ENCODE data around the gene MYOM3.

Gene MYOM3

DNA sequence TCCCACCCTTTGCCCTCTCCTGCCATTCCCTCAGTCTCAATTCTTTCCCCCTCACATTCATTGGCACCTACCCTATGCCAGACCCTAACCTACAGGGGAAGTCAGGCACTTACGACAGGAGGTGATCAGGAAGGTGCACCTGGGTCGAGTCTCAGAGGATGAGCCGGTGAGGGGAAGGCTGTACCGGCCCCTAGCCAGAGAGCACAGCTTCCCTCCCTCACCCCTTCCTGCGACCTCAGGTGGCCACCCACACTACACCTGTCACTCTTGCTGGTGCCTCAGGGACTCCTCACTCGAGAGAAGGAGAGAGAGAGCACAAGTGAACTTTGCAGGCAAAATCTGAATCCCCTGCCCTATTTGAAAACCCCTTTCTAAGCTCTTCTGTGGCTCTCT, 1.7 kb upstream of the MYOM3 start:
- no peak for DNase-seq

DNA sequence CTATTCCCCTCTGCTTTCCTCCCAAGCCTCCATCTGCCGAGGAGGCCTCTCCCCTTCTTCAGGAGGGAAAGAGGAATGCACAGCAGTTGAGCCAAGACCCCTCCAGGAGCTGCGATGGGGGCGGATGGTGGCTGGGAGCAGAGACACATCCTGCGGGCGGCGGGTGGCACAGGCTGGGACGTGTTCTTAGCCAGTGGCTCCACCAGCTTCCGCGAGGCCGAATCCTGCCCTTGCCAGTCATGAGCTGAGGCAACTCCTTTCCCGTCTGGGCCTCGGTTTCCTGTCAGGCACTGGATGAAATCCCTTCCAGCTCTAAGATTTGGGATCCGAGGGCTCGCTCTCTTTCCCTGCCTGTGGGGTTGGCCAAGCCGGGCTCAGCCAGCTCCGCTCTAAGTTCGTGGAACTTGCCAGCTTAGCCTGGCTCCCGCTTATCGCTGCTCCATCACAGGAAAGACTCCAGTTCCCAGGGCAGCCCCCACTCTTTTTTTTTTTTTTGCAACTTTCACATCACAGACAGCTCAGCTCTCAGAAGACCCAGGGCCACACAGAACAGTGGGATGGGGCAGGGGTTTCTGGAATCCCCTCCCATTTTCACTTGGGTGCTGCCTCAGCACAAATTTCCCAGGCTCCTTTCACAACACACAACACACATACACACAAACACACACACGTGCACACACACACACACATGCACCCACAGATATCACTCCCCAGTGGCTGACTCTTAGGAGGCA, 506 bp downstream of the MYOM3 start:
- DNase-seq: no peak

DNA sequence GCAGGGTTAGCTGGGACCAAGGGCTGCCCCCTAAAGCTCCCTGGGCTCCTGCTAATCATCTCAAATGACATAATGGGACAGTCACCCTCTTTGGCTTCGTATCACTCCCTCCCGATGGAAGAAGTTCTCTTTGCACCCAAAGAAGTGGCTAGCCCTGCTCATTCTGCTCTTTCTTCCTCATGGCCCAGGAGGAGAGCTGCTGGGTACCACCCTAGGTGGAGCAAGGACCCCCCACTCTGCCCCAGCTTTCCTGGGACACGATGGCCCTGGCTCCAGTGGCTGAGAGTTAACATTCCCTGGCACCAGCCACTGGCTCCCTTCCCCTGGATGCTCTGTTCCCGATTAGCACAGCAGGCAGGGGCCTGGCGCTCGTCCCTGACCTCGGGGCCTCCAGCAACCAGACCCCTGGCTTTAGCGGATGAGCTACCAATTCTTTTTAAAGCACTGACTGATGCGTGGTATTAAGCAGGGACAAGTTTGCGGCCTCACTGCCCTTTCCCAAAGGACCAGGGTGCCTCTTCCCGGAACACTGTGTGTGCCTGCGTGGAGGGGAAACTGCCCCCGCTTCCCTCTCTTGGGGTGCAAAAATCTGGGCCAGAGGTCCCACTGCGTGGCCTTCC, 1.2 kb downstream of the MYOM3 start:
- DNase-seq: no peak

DNA sequence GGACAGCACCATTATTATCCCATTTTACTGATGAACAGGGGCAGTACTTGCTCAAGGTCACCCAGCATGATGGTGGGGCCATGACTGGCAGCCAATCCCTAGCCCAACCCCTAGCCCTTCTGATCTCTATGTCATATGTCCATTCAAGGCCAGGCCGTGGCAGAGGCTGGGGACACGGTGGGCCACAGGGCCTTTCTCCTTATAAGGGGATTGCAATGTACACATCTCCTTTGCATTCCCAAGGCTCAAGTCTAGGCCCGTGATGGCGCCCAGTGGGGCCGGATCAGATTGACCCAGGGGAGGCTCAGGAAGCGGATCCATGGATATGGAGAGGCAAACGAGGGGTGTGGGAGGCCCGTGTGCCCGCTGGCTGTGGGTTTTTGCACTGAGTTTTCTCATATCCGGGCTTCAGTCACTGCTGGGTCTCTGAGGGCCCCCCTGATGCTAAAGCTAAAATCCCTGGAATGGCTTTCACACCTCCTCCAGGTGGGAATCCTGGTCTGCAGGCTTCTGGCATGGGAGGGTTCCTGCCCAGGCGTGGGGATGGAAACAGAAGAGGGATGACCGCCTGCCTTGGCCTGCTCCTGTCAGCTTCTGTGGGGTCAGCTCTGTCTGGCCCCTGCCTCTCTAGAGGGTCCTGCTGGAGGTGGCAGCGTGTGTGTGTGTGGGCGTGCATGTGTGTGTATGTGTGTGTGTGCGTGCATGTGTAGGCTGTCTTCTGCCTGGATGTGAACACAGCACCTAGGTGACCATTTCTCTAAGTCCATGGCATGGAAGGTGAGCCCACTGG, 2.1 kb downstream of the MYOM3 start:
- DNase-seq: no peak

DNA sequence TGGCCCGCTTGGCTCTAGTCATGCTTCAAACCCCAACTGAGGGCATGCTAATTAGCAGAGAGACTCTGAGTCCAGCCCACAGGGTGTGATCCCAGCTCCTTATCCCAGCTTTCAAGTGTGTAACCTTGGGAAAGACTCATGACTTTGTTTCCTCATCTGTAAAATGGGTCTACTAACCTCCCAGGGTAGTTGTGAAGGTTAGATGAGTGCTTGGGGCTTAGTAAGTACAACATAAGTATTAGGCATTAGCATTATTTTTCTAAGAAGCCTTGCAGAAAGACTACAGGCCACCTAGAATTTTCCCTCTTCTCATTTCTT, 2.8 kb downstream of the MYOM3 start:
- DNase-seq: no peak

DNA sequence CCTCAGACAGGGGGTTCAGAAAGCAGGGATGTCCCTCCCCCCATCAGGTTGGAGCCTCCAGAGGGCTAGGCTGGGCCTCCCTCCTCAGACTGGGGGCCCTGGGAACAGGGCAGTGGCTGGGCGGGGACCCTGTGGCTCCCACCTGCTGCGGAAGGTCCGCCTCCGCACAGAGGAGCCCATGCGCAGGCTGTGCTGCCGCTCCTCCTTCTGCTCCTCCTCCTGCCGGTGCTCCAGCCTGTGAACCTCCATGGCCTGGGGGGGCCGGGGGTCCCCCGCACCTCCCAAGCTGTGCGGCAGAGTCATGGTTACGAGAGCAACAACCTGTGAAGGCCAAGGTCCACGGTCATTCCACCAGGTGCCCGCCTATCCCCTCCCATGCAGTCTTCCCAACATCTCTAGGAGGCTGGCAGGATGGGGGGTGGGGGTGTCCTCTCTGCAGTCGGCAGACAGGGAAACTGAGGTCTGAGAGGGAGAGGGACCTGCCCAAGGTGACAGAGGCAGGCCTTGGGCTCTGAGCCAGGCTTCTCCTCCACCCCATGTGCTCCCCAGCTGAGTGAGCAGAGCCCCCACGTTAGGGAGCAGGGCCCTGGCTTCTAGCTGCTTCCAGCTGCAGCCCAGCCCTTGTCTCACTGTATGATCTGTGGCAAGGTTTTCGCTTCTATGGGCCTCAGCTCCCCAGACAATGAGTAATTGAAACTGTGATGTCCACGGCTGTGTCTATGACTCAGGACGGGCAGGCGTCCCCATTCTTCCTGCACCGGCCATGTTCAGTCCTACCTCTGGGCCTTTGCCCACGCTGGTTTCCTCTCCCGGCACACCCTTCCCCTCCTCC, 3.4 kb downstream of the MYOM3 start:
- DNase-seq: no peak

DNA sequence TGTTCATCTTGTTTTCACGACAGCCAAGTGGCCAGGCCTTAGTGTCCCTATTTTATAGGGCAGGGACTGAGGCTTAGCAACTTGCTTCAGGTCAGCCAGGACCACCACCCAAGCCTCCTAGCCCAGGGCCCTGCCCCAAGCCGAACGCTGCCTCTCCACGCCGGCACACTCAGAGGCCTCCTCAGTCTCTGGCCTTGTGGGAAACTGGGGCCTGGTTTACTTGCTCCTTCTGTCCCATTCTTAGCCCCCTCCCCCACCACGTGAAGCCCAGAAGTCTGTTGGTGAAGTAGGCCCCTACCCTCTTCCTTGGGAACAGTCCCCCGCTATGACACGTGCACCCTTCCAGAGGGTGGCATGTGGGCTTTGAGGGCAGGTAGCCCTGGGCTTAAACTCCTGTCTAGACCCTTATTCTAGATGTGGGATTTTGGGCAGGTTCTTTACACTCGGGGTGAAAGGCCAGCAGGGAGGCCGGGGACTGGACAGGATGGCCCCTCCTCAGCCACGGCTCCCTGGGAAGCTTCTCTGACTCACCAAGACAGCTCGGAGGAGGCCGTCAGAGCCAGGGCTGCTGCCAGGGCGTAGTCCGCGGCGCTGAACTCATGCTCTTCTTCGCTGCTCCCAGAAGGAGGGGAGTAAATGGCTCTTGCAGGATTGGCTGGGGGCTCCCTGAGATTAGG, 4.3 kb downstream of the MYOM3 start:
- DNase-seq: no peak

DNA sequence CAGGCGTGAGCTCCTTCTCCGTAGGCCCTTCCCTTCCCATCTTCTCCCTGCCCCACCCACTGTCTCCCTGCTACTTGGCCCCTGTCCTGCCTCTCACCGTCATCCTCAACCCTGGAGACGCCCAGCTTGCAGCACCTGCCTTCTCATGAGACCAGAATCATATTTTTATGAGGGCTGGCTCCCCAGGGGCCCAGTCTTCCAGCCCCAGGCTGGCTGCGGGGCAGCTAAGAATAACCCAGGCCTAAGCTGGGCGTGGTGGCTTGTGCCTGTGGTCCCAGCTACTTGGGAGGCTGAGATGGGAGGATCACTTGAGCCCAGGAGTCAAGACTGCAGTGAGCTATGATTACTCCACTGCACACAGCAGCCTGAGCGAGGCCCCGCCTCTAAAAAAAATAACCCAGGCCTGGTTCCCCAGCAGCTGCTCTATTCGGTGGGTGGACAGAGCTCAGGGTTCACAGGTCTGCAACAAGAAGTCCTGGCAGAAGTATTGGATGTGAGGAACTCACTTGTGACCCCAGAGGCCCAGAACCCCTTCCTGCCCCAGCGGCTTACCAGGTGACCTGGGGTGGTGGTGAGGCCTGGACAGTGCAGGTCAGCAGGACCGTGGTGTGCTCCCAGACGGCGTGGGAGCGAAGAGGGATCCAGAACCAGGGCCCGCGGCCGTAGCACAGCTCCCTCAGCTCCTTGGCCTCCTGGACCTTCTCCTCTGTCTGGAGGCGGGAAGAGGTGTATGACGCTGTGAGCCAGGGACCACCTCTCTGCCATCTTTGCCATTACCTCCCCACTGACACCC, 6.4 kb downstream of the MYOM3 start:
- no peak for DNase-seq

DNA sequence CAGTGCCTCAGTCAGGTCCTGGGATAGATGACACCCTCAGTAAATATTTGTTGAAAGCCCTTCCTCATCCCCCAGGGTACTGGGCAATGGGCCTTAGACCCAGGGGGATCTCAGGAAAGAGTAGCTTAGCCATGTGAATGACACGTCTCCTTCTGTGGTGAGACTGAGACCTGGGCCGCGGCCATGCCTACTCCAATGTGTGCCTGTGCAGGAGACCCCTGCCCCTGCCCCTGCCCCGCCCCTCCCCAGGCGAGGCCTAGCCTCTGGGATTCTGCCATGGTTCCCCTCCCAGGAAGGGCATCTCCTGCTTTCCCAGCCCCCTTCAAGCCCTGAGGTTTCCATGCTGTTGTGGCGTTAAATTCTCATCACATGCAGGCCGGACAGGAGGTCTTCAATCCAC, 7.1 kb downstream of the MYOM3 start:
- DNase-seq: no peak

DNA sequence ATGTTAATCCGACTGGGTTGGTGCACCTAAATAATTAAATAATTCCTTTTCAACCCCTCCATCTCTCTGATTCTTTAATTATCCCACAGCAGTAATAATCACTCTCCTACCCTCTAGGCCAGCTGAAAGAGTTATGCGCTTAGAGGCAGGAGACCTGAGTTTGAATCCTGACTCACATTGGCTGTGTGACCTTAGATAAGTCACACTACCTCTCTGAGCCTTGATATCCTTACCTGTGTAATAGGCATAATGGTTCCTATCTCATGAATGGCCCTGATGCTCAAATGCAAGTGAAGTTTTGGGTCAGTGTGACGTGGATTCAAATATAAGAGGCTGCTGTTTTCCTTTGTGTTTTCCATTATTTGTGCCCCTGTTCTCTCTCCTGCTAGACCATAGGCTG, 8.1 kb downstream of the MYOM3 start:
- no peak for DNase-seq

DNA sequence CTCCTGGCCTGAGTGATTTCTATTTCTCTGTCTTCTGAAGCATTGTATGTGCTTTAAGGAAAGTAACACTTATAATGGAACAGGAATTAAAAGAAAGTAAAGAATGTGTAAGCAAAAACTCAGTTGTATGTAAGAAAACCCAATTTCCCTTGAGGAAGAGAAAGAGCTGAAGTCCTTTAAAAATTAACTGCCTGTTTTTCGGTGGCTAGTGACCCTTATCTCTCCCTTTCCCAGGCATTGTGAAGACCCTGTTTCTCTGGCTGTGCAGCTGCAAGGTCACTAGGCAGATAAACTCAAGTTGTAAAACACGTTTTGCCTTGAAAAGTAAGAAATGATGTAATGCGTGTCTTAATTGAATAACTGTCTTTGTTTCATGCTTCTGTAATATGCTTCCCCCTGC, 8.5 kb downstream of the MYOM3 start:
- no peak for DNase-seq

DNA sequence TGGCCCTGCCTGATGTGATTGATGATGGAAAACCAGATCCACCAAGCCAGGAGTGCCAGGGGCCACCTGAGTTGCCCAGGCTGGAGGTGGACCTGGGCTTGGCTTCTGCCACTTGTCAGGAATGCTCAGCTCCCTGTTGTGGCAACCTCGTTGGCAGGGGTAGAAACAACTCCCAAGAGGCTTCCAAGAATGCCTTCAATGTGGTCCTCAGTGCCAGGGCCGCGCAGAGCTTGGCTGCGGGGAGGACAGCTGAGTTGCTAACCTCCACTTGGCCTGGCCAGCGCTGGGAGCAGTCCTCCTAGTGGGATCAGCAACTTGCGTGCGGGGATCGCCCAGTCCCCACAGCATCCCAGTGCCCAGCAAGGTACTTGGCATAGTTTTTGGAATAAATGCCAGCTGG, 9.0 kb downstream of the MYOM3 start:
- DNase-seq: no peak

DNA sequence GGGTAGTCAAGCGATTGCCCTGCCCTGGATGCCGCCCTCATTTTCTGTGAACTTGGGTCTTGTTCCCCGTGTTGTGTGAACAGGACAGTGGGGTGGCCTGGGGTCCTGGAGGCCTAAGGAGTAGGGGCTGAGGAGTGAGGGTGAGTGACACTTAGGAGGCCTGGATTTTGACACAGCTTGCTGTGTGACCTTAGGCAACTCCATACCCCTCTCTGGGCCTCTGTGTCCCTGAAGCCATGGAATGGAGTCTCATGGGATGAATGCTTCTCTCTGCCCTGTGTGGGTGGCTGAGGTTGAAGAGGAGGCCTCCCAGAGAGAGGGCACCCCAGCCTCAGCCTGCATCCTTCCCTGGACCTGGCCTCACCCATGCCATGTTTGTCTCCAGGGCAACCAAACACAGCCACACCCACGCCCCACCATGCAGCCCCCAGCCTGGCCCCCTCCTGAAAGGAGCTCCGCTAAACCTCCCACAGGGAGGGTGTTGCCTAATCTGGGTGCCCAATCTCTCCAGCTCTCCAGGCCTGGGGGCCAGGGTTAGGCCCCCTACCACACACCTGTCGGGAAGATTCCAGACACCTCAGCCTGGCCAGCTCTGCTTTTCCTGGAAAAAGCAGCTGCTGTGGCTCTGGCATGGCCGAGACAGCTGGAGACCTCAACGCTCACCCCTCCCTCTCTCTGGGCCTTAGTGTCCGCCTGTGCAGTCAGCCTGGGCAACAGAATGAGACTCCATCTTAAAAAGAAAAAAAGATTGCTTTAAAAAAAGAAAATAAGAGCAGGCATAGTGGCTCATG, 9.9 kb downstream of the MYOM3 start:
- no peak for DNase-seq

DNA sequence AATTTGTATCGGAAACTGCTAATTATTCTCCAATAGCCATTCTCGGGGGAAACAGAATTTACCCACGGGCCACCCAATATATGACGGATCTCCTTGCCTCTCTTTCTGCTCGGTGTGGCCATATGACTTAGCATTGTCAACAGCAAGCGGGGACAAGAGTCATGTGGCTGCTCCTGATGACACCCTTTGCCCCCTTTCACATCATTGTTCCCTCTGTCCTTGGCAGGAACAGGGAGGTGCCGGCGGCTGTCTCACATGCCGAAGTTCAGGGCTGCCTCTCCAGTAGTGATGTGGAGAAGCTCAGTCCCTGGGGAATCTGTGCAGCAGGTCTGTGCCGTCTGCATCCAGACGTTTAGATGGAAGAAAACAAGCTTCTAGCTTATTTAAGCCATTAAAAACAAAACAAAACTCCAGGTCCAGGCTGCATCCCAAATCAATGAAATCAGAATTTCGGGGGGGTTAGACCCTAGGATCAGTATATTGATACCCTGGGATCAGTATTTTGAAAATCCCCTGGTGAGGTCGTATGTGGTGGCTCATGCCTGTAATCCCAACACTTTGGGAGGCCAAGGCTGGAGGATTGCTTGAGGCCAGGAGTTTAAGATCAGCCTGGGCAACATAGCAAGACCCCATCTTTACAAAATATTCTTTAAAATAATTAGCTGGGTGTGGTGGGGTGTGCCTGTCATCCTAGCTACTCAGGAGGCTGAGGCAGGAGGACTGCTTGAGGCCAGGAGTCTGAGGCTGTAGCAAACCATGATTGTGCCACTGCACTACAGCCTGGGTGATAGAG, 10.8 kb downstream of the MYOM3 start:
- DNase-seq: no peak

DNA sequence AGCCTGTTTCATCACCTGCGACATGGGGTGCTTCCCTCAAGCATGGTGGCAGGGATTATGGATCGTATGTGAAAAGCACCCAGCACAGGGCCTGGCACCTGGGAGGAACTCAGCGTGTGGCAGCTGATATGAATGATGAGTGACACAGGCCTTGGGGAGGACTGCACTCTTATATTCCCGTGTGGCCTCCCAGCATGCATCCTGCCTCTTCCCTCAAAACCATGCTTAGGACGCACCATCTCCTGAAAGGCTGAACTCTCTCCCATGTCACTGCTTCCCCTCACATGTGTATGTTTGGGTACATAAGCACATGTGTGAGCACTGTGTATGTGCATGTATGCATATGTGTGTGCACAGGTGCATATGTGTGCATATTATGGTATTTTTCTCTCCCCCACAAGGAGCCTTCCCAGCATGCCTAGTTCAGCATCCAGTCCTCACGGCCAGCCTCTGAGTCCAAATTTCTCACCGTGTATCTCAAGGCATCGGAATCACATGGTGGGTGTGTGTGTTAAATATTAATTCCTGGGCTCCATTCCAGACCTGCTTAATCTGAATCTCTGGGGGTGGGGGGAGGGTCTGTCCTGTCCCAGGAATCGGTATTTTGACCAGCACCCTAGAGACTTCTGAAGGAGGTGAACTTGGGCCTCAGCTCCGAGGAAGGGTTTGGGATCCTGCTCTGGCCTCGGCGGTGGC, 12.8 kb downstream of the MYOM3 start:
- DNase-seq: no peak

DNA sequence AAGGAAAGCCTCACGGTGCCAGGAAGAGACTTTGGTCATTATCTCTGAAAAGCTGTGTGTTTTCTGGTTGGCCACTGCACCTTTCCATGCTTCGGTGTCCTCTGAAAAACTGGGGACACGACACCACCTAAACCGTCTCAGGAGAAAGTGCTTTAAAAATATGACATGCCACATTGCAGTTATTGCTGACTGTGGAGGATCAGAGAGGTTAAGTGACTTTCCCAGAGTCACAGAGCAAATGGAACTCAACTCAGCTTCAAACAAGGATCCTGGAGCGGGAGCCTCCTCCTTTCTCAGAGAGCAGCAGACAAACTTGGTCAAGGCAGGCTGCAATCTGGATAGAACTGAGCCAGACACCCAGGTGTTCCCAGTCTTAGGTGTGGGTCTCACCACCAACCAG, 13.8 kb downstream of the MYOM3 start:
- no peak for DNase-seq

DNA sequence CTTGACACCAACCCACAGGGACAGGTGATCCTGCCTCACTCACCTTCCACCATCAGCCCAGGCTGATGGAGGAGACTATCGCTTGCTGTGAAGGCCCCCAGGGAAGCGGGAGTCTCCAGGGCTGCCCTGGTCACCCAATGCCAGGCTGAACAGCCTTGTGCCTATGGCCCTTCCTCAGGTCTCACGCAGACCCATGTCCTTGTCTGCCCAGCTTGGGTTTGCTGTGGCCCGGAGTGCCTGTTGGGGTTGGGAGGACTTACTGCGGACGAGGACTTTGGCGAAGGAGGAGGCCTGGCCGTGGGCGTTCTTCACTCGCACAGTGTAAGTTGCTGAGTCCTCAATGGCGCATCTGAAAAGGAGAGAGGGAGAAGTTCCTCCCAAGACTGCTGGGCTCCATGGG, 14.3 kb downstream of the MYOM3 start:
- DNase-seq: no peak

DNA sequence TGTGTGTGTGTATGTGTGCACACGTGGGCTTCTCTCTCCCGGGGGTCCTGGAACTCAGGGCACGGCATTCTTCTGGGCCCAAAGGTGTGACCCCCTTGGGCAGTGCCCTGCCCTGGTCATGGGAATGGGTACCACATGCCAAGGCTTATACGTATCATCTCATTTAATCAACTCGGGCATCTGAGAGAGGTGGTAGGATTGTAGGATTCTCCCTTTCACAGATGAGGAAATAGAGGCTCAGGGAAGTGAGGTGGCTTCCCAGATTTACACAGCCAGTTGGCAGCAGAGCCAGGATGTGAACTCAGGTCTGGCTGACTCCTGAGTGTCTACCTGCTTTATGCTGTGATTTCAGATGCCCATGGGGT, 15.2 kb downstream of the MYOM3 start:
- no peak for DNase-seq

DNA sequence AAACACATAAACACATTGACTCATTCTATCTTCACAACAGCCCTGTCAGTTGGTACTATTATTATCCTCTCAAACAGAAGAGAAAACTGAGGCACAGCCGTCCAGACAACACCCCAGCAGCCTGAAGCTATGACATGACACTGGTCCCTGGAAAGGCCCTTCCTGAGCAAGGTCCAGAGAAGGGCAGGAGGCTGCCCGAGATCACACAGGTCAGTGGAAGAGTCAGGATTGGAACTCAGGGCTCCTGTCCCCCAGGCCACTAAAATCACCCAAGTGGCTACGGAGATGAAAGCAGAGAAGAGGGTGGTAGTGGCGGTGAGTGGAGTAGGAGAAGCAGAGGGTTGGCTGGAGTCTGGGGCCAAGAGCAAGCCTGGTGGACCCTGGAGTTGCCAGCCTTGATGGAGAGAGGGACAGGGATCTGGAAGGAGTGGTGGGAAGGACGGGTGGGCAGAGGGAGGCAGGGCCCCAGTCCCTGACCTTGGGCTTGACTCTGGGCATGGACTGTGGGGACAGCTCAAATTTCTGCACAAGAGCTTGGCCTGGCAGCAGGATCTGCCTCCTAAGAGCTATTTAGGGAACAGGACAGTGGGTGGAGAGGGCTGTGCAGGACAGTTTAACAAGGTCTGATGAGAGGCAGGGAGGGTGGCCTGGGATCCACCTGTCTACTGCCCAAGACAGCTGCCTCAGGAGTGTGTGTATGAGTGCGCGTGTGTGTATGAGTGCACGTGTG, 15.8 kb downstream of the MYOM3 start:
- DNase-seq: no peak
